PC-3 (cell line): ENCODE measurements around the gene MACROD2. TPM values are rescaled to one million over a fixed set of nuclear protein-coding genes. Genes with fewer than 3 reads are reported as not detected.

ENCODE experiments used
- ATAC-seq: fragments of 200-7000 bp; cut with Tn5 transposase; 2 replicates; pipeline ENCODE4 v1.9.1; 2020; ENCODE audit warnings: mild to moderate bottlenecking, moderate library complexity
- BruUV-seq: library from RNA; stranded (reverse); fragments of 400-500 nt; replicated peaks from 2 replicates; lab custom pipeline; 2021; lab: Mats Ljungman, UMichigan
- CTCF ChIA-PET: fragments of 300-600 bp; sonication (Branson Sonifier 250); formaldehyde crosslinking; loops from one replicate; lab custom pipeline; 2022; ENCODE audit warnings: antibody characterized with exemption; lab: Charles Lee
- POLR2A ChIA-PET: fragments of 300-600 bp; sonication (Branson Sonifier 250); formaldehyde crosslinking; loops from one replicate; lab custom pipeline; 2022; ENCODE audit warnings: antibody characterized with exemption; ENCODE audit not compliant: unreplicated experiment; lab: Charles Lee
- DNase-seq: peaks from one replicate; pipeline ENCODE4 v3.0.0-alpha.2; 2015
- H2AFZ ChIP-seq: fragments of 300-600 bp; sonication (generic); 2 replicates; pipeline ENCODE4 v1.6.0; 2016; ENCODE audit warnings: antibody characterized with exemption, low read length
- H3F3A ChIP-seq: fragments of 300-600 bp; sonication (generic); one replicate; pipeline ENCODE4 v1.6.0; 2017; ENCODE audit warnings: antibody characterized with exemption, low read length, control low read depth, mild to moderate bottlenecking; ENCODE audit not compliant: unreplicated experiment
- H3K27ac ChIP-seq: fragments of 300-600 bp; sonication (generic); 2 replicates; pipeline ENCODE4 v1.5.1; 2016; ENCODE audit warnings: mild to moderate bottlenecking, low read length
- H3K27me3 ChIP-seq: fragments of 300-600 bp; sonication (generic); 2 replicates; pipeline ENCODE4 v1.6.1; 2016; ENCODE audit warnings: low read length, mixed read lengths
- H3K36me3 ChIP-seq: fragments of 300-600 bp; sonication (generic); 2 replicates; pipeline ENCODE4 v1.6.1; 2016; ENCODE audit warnings: low read depth, mixed run types, low read length, mixed read lengths
- H3K4me1 ChIP-seq: fragments of 300-600 bp; sonication (generic); 2 replicates; pipeline ENCODE4 v1.5.1; 2016; ENCODE audit warnings: low read length; ENCODE audit not compliant: insufficient read depth
- H3K4me2 ChIP-seq: fragments of 300-600 bp; sonication (generic); 2 replicates; pipeline ENCODE4 v1.6.0; 2016; ENCODE audit warnings: low read length
- H3K4me3 ChIP-seq: fragments of 300-600 bp; sonication (generic); 2 replicates; pipeline ENCODE4 v1.5.1; 2016; ENCODE audit warnings: mild to moderate bottlenecking, low read length, mixed read lengths
- H3K79me2 ChIP-seq: fragments of 300-600 bp; sonication (generic); 2 replicates; pipeline ENCODE4 v1.6.1; 2017; ENCODE audit warnings: low read length, mixed read lengths
- H3K9ac ChIP-seq: fragments of 300-600 bp; sonication (generic); 2 replicates; pipeline ENCODE4 v1.6.0; 2016; ENCODE audit warnings: mild to moderate bottlenecking, low read length
- H3K9me2 ChIP-seq: fragments of 300-600 bp; sonication (generic); replicated peaks from 2 replicates; pipeline ENCODE4 v1.6.1; 2016; ENCODE audit warnings: mixed run types, low read length, mixed read lengths
- H3K9me3 ChIP-seq: fragments of 300-600 bp; sonication (generic); 2 replicates; pipeline ENCODE4 v1.6.1; 2016; ENCODE audit warnings: low read length, mixed read lengths
- H4K20me1 ChIP-seq: fragments of 300-600 bp; sonication (generic); 2 replicates; pipeline ENCODE4 v1.6.1; 2016; ENCODE audit warnings: low read length, mixed read lengths
- EZH2 ChIP-seq: fragments of 300-600 bp; sonication (generic); IDR thresholded peaks from one replicate; pipeline ENCODE4 v1.6.1; 2017; ENCODE audit warnings: antibody characterized with exemption, mild to moderate bottlenecking, low read length; ENCODE audit not compliant: unreplicated experiment
- EZH2phosphoT487 ChIP-seq: fragments of 300-600 bp; sonication (generic); IDR thresholded peaks from 2 replicates; pipeline ENCODE4 v1.6.1; 2018; ENCODE audit warnings: mild to moderate bottlenecking, antibody characterized with exemption, low read length, borderline replicate concordance
- intact Hi-C: fragments of 100-400 bp; cut with micrococcal nuclease; formaldehyde crosslinking; loops from 2 replicates; pipeline ENCODE4 v1.9.0; 2023
- total RNA-seq: library from RNA; depleted of rRNA; stranded (reverse); fragments of >200 nt; gene quantifications from 2 replicates; pipeline ENCODE4 v1.2.3, GENCODE V29; 2014
- TF ChIP-seq, protein P1 (sequence below): fragments of 300-600 bp; sonication (generic); conservative IDR thresholded peaks from 2 replicates; pipeline ENCODE4 v1.5.1; 2017; ENCODE audit warnings: antibody characterized with exemption, low read depth, mild to moderate bottlenecking, low read length

MACROD2 gene
- total RNA-seq, 1 experiment from 2014 or later: 3.1 TPM

DNA sequence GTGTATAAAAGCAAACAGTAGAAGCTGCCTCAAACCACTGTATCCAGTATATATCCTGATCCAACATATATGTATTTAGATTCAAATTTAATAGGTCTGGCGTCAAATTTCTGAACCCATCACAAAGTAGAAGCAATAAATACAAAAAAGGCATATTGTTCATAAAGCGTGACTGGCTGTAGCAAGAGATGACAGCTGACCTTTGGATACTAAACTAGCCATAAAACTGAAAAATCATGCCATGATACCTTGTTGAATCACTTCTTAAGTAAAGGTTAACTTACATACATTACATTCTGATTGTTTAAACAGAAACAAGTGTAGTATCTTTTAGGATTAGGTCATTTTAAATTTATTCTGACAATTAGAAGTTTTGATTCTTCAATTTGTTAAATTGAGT, 714.1 kb downstream of the MACROD2 start:
- H2AFZ ChIP-seq: no peak overlapping the region
- peak; percentile 87 for ATAC-seq
- TF ChIP-seq EZH2phosphoT487: no peak
- TF ChIP-seq, protein P1, sequence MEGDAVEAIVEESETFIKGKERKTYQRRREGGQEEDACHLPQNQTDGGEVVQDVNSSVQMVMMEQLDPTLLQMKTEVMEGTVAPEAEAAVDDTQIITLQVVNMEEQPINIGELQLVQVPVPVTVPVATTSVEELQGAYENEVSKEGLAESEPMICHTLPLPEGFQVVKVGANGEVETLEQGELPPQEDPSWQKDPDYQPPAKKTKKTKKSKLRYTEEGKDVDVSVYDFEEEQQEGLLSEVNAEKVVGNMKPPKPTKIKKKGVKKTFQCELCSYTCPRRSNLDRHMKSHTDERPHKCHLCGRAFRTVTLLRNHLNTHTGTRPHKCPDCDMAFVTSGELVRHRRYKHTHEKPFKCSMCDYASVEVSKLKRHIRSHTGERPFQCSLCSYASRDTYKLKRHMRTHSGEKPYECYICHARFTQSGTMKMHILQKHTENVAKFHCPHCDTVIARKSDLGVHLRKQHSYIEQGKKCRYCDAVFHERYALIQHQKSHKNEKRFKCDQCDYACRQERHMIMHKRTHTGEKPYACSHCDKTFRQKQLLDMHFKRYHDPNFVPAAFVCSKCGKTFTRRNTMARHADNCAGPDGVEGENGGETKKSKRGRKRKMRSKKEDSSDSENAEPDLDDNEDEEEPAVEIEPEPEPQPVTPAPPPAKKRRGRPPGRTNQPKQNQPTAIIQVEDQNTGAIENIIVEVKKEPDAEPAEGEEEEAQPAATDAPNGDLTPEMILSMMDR: no peak
- TF ChIP-seq EZH2: no peak
- no peak overlapping the region for H3K4me3 ChIP-seq
- POLR2A ChIA-PET: no interaction called here
- no peaks in the 10 kb centered on the region for H4K20me1 ChIP-seq
- H3K4me1 ChIP-seq: peaks cover 48% of the 10 kb centered on the region
- CTCF ChIA-PET: interaction anchor here (0.7 kb wide), 1 partner anchor 372 kb away, joined by 3 read pairs; the partner anchor contains the start of gene FLRT3
- no peaks in the 10 kb centered on the region for H3K79me2 ChIP-seq
- 0 out of 2 replicates have a peak overlapping the region, but pooled peaks have one; percentile 7 for H3K9ac ChIP-seq
- H3K4me2 ChIP-seq: peak overlapping the region; percentile 21; the same call in 1 of the 2 replicates
- intact Hi-C loops: loop anchor here (2.0 to 10.0 kb wide), 2 partner anchors 135 to 373 kb away; partner anchors contain the start of gene FLRT3
- no peaks in the 10 kb centered on the region for H3F3A ChIP-seq
- H3K9me2 ChIP-seq: no peaks in the 10 kb centered on the region
- H3K36me3 ChIP-seq: no peaks in the 10 kb centered on the region
- H3K9me3 ChIP-seq: no peaks in the 10 kb centered on the region
- peak; percentile 93 for DNase-seq
- no TSS peak for BruUV-seq
- peak overlapping the region; percentile 72 for H3K27ac ChIP-seq
- no peaks in the 10 kb centered on the region for H3K27me3 ChIP-seq

DNA sequence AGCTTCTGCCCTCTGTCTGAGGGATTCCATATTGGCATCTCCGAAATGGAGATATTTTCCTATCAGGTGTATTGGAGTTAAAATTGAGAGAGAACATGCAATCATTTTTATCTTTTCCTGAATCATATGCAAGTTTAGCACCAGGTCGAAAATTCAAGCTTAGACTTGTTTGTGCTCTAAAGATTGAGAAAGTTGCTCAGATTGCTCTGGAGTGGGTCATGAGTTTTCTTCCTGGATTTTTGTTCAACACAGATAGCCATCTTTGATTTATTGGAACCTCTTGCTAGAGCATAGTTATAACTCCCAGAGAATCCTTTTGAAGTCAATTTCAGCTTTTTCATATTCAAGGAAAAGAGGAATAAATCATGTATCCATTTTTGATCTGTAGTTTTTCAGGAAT, 715.6 kb downstream of the MACROD2 start:
- Histone ChIP-seq H3K9me3 (no peaks in the 10 kb centered on the region), H3K9ac (no peak overlapping the region), H3K79me2 (no peaks in the 10 kb centered on the region), H3K27me3 (no peaks in the 10 kb centered on the region), H3F3A (no peaks in the 10 kb centered on the region), H3K4me1 (peaks cover 48% of the 10 kb centered on the region), H3K4me3 (no peak overlapping the region), H2AFZ (no peak overlapping the region), H3K27ac (no peak overlapping the region), H3K36me3 (no peaks in the 10 kb centered on the region), H3K4me2 (no peak overlapping the region), H4K20me1 (no peaks in the 10 kb centered on the region), H3K9me2 (no peaks in the 10 kb centered on the region)
- no TSS peak for BruUV-seq
- no peak for ATAC-seq
- intact Hi-C loops: no loop called here
- TF ChIP-seq EZH2phosphoT487: no peak
- no peak for TF ChIP-seq EZH2
- TF ChIP-seq, protein P1: no peak
- CTCF ChIA-PET: no interaction called here
- no peak for DNase-seq
- POLR2A ChIA-PET: interaction anchor here (0.7 kb wide), 1 partner anchor 130 kb away, joined by 4 read pairs; no protein-coding TSS in a partner anchor

DNA sequence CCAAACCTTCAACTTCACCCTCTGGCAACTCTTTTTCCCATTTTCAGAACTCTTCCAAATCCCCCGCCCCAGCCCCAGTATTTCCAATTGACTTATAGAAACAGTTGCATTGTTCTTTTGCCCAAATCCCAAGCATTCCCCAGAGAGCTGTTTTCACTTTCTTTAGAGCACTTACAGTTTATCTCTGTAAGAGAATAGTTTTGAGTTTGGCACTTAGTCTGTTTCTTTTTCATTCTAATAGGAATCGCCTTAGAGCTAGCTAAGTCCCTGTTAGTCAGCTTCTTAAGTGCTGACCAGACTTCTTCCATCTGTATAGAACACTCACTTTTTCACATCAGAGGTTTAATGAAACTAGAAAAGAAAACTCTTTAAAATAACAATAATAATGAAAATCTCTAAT, 716.3 kb downstream of the MACROD2 start:
- Histone ChIP-seq H4K20me1 (no peaks in the 10 kb centered on the region), H3K27ac (no peak overlapping the region), H3K9me3 (no peaks in the 10 kb centered on the region), H2AFZ (no peak overlapping the region), H3K9ac (no peak overlapping the region), H3K27me3 (no peaks in the 10 kb centered on the region), H3K4me1 (peaks cover 48% of the 10 kb centered on the region), H3K36me3 (no peaks in the 10 kb centered on the region), H3K79me2 (no peaks in the 10 kb centered on the region), H3F3A (no peaks in the 10 kb centered on the region), H3K9me2 (no peaks in the 10 kb centered on the region), H3K4me3 (no peak overlapping the region), H3K4me2 (peak overlapping the region; percentile 21; the same call in 1 of the 2 replicates)
- no TSS peak for BruUV-seq
- DNase-seq: no peak
- TF ChIP-seq EZH2phosphoT487: no peak
- TF ChIP-seq EZH2: no peak
- TF ChIP-seq, protein P1: no peak
- intact Hi-C loops: no loop called here
- POLR2A ChIA-PET: no interaction called here
- CTCF ChIA-PET: no interaction called here
- ATAC-seq: no peak
